ENCODE measurements around the gene EXOSC9.
A peak's percentile ranks its signal among the peaks of the same experiment; 100 is the strongest.
"Not testable (repeated sequence)": the region's sequence is repeated elsewhere in the genome, so short reads cannot be mapped to it uniquely, and the experiment has no call there.

The EXOSC9 gene, protein sequence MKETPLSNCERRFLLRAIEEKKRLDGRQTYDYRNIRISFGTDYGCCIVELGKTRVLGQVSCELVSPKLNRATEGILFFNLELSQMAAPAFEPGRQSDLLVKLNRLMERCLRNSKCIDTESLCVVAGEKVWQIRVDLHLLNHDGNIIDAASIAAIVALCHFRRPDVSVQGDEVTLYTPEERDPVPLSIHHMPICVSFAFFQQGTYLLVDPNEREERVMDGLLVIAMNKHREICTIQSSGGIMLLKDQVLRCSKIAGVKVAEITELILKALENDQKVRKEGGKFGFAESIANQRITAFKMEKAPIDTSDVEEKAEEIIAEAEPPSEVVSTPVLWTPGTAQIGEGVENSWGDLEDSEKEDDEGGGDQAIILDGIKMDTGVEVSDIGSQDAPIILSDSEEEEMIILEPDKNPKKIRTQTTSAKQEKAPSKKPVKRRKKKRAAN

DNA sequence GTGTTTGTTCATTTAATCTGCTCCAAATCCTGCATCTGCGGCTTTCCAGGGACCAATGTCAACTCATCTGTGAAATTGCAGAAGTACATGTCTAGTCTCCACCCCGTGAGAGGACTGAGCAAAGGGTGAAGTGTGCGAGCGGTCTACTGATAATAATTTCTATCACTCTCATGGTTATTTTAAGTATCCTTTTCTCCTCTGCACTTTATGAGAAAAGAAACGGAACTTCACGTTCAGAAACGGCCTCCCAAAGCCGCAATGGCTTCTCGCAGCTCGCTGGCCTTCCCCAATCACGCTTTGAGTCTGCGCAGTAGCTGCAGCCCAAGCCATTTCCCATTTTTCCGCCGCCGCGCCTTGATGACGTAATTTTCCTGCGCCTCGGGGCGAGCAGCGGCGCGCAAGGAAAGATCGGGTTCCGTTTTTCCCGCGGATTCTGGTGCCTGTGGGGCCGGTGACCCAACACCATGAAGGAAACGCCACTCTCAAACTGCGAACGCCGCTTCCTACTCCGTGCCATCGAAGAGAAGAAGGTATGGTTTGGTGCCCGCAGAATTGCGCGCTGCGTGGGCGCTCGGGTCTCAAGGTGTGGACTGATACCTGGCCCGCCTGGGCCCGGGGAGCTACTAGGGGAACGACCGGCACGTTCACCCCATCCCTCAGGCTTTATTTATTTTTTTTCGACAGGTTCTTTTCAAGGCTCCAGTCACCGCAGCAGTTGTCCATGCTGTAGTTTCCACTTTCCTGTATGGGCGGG lies at the start of gene EXOSC9:
EXOSC9 (plus strand) TSS at position 363 of the 754 bp plus-strand sequence; CDS start at position 465, 102 bp downstream.
- peak; percentile 92 for DNase-seq

DNA sequence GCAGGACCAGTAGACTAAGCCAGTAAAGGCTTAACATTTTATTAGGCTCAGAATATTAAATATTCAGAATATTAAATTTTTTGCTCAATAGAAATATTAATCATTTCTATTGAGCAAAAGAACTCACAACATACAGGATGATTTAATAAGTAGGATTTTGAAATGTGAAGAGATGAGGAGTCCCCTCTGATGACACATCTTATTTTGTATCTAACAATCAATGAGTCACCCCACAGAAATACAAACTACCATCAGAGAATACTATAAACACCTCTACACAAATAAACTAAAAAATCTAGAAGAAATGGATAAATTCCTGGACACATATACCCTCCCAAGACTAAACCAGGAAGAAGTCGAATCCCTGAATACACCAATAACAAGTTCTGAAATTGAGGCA lies 49.0 kb upstream of the EXOSC9 start:
- DNase-seq, result not testable (repeated sequence)

DNA sequence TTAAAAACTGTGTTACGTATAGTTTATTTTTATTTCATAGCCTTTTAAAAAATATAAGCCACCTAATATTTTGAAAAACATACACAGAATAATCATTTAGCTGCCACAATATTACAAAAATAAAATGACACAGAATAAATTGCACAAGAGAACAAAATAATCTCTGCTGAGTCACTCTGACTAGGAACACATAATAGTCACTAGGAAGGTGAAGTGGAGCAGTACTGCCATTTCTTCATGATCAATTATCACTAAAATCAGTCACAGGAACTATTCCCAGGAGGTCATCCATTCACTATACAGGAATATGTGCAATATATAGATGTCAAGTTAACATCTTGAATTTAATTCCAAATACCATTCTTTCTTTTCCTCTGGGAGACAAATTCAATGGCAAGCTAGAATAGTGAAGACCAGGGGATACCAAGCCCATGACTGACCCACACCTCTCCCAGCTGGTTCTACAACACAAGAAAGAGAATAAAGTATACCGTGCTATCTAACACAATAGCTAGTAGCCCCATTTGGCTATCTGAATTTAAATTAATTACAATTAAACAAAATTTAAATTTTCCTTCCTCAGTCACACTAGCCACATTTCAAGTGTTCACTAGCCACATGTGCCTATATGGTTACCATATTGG lies 42.1 kb upstream of the EXOSC9 start:
- DNase-seq, result no peak

DNA sequence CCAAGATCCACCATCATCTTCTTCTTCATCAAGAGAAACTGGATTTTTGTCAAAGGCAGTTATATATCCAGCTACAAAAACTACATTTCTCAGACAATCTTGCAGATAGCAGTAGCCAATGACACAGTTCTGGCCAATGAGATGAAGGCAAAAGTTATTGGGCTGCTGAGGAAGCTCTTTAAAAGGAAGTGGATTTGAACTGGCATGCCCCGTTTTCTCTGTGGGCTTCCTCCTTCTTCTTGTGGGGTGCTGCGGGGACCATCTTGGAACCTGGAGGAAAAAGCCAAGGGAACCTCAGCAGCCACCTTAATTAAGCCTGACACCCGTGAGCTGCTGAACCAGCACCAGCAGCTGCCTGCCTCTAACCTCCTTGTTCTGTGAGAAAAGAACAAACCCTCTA lies 40.9 kb upstream of the EXOSC9 start:
- no peak for DNase-seq

DNA sequence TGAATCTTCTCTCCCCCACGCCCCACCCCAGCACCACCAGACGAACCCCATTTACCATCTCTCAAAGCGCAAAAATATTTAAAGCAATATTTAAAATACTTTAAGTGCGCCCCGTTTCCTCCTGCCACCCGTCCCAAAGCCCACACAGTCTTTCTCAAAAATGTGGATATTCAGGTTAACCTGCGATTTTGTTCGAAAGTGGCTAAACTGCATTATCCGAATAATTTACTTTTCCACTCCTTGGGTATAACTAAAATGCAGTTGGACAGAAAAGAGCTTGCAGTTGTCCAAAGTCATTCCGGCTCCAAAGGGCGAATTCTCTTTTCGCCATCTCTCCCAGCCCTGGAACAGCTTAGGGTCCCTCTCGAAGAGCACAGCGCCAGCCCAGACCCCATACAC lies 36.8 kb upstream of the EXOSC9 start:
- no peak for DNase-seq

DNA sequence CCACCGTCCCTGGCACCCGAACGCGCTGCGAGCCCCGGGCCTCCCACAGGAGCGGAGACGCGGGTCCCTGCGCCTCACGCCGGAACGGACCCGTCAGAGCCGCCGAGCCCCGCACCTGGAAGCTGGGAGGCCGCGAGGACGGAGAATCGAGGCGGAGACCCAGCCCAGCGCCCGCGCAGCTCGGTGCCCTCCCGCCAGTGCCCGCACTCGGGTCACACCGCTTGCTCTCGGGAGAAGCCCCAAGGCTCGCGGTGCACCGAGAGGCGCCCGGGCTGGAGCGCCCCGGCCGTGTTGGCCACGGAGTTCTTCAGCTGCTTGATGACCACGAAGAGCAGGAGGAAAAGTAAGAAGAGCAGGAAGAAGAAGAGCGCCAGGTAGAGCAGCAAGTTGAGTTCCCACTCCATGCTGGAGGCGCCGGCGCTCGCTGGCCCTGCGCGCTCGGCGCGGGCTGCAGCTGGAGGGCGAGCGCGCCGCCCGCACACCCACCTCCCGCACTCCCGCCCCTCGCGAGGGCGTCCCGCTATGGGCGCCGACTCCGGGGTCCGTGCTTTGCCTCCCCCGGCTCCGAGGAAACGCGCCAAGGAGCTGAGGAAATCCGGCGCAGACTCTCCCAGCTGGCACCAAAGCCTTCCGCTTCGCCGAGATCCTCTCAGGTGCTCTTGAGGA lies 36.3 kb upstream of the EXOSC9 start, which contains the start of gene SMIM43:
SMIM43 (minus strand) TSS at position 463 of the 666 bp plus-strand sequence; CDS start at position 404, 59 bp downstream.
- no peak for DNase-seq

DNA sequence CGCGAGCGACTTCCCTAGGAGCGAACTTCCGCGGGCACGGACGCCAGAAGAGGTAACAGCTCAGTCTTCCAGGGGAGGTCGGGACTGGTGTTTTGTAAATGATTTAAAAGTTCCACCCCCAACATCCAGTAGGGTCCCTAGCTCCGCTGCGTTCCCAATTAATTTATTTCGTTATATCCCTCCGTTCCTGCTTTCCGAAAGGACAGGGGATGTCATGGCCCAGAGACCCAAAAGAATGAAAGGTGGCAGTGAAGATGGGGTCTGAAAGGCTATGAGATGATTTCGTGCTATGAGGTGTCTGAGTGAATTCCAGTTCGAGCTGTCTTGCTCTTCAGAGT lies 35.8 kb upstream of the EXOSC9 start:
- no peak for DNase-seq

DNA sequence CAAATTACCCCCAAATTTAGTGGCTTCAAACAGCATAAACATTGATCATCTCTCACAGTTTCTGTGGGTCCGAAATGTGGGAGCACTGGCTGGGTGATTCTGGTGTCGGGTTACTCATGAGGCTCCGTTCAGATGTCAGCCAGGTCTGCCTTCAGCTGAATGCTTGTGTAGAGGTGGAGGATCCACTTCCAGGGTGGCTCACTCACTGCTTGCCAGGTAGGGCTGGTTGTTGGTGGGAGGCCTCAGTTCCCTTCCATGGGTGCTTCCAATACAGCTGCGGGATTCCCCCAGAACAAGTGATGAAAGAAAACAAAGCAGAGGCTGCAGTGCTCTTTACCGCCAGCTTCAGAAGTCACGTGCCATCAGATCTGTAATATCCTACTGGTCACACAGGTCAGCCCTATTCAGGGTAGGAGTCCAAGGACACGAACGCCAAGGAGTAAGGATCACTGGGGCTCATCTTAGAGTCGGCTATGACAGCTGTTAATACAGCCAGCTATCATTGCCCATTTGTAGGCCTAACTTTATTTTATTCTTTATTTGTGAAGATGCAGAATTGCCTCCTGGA lies 35.1 kb upstream of the EXOSC9 start:
- DNase-seq, result no peak

DNA sequence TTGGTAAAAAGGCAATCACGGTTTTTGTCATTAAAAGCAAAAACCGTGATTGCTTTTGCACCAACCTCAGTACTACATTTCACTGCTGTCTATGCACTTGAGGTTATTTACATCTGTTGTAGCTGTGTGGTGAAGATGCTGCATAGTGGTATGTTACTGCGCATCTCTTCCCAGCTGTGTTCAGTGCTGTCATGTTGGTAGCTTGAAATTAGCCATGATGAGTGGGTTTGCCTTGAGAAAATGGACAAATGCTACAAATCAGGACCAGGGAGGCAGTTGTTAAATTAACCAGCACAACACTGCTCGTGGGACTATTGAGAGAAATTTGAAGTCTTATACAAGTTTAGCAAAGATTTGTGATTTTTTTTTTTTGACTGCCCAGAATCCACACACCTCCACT lies 34.0 kb upstream of the EXOSC9 start:
- DNase-seq, result no peak

DNA sequence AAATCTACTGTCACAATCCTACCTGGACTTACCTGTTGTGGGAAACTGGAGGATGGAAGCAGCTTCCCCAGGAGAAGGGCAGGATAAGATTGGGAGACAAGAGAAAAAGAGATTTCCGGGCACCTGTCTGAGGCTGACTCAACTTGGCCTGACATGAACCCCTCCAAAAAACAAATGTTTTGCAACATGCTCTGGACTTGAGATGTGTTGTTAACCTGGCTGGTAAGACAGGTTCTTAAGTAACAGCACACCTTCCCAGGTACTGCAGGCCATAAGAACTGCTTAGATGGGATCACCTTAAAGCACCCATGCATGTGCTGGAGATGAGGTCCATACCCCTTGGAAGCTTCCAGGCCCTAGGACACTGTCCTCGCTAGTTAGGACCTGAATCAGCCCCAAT lies 31.8 kb upstream of the EXOSC9 start:
- no peak for DNase-seq

DNA sequence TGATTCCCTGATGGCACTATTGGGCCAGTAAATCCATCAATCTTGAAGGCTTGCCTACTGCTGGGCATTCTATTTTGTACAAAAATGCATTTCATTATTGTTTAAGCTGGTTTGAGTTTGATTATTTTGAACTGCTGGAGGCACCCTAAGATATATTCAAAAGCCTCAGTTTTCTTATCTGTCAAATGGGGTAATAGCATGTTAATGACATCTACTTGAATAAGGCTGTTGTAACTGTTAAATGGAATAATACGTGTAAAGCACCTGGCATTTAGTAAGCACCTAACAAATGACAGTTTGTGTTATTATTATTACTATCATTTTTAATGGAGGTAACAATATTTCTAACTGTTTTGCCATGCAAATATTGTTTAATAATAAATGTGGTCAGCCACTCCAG lies 29.3 kb upstream of the EXOSC9 start:
- no peak for DNase-seq

DNA sequence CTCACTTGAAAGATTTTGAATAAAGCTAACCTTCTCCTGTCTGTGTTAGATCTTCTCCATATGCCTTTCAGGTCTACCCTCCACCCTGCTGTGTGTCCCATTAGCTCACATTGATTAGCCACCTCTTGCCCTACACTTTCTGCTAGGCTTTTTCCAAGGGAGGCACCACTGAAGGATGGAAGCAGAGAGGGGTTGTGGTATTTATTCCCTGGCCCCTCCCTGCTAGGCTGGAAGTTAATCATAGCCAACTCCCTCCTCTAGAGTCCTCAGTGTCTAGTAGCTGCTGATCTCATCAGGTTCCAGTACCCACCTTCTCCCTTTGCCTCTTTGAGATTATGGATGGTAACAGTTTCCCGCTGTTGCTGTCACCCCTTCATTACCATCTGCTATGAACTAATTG lies 27.2 kb upstream of the EXOSC9 start:
- no peak for DNase-seq

DNA sequence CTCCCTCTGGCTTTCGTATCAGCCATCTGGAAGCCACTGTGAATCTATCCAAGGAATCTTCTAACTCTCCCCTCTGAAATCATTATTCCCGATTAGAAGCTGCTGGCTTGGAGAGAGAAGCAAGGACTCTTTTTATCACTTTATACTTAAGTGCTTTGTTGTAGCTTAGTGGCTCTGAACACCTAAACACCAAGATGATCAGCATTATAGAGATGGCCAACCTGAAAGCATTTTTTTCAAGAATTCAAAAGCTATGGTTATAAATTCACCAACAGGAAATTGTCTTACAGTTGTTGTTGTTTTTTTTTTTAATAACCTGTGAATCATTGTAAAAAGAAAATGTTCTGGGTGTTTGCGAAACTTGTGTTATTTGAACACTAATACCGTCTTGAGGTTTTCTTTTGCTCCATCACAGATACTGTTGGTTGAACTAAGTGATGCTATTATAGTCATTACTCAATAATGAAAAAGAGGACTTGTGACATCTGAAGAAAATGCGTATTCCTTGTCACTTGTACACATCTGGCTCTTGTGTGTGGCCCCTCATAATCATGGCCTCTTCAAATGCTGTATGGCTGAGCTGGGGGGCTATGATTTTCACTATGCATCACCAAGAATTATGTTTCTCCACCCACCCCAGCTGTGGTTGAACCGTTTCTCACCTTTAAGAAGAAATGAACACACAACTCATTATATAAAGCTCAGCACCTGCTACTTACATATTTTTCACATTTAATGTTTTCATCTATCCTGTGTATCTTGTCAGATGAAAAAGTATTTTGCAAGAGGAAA lies 24.3 kb upstream of the EXOSC9 start:
- DNase-seq, result no peak

DNA sequence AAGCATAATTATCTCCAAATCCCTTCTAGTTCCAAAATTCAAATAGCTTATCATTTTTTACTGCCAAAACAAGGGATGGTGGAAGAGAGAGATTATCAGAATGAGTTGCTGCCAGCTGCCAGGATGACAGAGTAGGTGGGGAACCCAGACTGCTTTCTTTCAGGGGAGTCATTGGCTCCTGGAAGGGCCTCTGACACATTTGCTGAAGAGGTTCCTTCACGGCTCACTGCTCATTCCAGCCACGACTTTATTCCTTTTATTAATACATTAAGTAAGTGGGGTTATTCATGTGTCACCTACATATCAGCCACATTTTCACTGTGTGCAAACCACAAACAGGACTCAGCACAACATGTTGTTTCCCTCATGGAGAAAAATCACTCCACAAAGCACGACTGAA lies 23.5 kb upstream of the EXOSC9 start:
- DNase-seq, result no peak

DNA sequence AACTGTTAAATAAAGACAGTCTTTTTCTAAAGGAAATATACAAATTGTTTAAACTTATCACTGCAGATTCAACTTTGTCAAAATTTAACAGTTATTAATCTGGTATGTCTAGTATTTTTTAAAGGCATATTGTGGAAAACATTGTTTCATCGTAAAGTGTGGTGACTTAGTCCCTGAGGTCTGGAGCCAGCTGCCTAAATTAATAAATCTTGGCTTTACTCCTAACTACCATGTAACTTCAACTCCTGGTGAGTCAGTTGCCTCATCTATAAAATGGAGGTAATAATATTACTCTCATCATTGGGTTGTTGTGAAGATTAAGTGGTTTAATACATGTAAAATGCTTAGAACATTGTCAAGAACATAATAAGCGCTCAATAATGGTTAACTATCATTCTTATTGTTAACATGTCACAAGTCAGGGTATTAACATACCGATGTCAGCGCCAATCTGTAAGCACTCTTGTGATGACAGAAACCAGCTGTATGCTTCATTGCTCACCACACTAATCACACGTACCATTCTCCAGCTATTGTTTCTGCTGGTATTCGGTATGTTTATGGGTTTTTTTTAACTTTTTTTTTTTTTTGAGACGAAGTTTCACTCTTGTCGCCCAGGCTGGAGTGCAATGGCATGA lies 22.0 kb upstream of the EXOSC9 start:
- DNase-seq, result no peak

DNA sequence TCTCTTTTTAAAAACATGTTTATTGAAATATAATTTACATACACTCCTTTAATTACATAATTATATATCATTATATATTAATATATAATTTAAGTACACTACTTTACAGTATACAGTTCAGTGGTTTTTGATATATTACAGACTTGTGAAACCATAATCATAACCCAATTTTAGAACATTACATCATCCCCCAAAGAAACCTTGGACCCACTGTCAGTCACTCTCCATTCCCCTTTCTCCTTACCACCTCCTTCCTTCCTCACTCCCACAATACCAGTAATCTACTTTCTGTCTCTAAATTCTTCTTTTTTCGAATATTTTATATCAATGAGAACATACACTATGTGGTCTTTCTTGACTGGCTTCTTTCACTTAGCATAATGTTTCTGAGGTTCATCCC lies 17.9 kb upstream of the EXOSC9 start:
- no peak for DNase-seq

DNA sequence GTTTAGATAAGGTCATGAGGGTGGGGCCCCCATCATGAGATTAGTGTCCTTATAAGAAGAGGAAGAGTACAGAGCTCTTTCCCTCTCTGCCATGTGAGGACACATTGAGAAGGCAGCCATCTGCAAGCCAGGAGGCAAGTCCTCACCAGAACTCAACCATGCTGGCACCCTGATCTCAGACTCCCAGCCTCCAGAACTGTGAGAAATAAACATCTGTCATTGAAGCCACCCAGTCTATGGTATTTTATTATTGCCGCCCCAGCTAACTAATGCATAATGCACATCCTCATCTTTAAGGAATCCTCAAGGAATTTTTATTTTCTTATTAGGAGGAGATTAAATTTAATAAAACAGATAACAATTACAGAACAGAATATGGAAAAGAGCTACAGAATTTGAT lies 16.7 kb upstream of the EXOSC9 start:
- no peak for DNase-seq

DNA sequence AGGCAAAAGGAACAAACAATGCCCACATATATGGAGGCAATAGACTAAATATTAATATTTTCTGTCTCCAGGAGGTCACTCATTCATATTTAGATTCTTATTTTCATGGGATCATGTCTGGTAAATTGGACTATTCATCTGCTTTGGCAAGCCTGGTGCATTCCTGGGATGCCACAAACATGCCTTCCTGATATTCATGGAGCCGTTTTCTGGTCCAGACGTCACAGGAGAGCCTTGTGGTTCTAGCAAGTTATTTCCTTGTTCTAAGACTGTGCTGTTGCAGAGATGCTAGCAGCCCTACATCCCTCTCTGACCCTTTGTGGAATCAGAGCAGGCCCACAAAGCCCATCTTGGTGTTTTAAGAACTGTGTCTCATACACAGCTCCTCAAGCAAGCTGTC lies 16.1 kb upstream of the EXOSC9 start:
- DNase-seq, result no peak

DNA sequence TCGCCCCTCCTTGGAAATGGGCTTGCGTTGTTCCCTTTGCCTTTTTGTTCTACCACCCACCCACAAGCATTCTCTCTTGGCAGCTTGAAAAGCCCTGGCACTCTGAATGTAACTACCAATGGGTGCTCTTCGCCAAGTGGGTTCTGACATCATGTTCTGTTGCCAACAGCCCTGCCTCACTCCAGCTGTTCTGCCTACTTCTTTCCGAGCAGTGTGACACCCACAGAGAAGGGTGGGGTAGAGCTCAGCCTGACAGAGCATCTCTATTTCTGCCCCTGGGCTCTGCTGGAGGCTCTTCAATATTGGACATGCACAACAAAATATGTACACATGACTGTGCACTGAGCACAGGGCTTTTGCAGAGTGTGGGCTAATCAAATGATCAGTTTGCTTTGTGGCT lies 15.6 kb upstream of the EXOSC9 start:
- no peak for DNase-seq

DNA sequence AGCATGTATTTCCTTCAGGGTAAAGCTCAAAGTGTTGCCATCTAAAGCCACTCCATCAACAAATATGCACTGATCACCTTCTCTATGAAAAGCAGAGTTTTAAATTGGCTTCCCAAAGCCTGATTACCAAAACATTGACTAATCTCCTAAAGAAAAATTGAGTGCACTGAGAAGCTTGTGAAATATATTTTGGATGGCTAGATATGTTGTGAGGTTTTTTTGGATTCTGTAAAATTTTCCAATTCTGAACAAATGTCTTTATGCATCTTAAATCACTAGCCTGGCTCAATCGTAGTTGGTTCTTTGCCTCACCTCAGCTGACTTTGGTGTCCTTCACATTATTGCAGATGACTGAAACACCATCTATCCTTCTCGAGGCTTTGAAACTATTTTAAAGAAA lies 14.9 kb upstream of the EXOSC9 start:
- DNase-seq, result no peak

DNA sequence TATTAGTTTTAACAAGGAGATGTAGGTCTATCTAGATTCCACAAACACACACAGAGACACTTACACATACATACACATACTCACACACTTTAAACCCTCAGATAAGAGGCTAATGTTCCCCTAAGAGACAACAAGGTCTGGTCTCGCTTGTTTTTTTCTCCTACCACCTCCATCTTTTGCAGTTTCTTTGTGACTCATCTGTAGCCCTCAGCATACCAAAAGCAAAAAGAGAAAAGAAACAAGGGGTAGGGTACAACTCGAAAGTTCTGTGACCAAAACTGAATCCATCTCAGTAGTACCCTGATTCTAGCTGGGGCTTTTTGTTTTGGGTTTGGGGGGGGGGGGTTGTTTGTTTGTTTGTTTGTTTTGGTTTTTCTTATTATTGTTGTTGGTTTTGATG lies 12.2 kb upstream of the EXOSC9 start:
- no peak for DNase-seq

DNA sequence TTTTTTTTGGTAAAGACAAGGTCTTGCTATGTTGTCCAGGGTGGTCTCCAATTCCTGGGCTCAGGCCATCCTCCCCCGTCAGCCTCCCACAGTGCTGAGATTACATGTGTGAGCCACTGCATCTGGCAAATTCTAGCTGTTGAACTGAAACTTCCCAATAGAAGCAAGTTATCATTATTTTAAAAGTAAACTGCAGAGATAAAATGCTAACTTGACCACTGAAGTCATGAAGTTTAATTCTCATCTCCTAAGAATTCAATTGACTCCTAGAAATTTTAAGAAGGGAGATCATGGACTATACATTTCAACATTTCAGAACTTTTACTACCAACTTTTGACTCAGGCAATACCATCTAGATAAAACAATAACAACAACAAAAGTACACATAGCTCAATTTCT lies 11.7 kb upstream of the EXOSC9 start:
- DNase-seq, result no peak
